Erythroblast (primary cell): ENCODE measurements around the gene SLC22A23.

Experiments used
- DNase-seq, 2 experiments: peaks; one replicate each; lab custom pipeline; 2025; lab: John Stamatoyannopoulos, UW
- GATA1 ChIP-seq: IDR thresholded peaks from 2 replicates; pipeline ENCODE4 v1.6.1; 2011; ENCODE audit warnings: low read depth, mild to moderate bottlenecking, control low read depth, low read length, moderate library complexity
- POLR2A ChIP-seq: IDR thresholded peaks from 2 replicates; pipeline ENCODE4 v1.6.1; 2011; ENCODE audit warnings: mild to moderate bottlenecking, low read length

SLC22A23 gene

GRCh38 chr6:3282476-3283236, 174.2 kb downstream of the SLC22A23 start:
- no peak for DNase-seq
- TF ChIP-seq POLR2A (no peak), GATA1 (no peak)

- DNase-seq, result no peak
- TF ChIP-seq GATA1 (no peak), POLR2A (no peak)
Measured at GRCh38 chr6:3281631-3282475, 175.0 kb downstream of the SLC22A23 start.

GRCh38 chr6:3280866-3281465, 175.9 kb downstream of the SLC22A23 start:
- no peak for DNase-seq
- TF ChIP-seq POLR2A, result no peak
- TF ChIP-seq GATA1, result no peak

DNA sequence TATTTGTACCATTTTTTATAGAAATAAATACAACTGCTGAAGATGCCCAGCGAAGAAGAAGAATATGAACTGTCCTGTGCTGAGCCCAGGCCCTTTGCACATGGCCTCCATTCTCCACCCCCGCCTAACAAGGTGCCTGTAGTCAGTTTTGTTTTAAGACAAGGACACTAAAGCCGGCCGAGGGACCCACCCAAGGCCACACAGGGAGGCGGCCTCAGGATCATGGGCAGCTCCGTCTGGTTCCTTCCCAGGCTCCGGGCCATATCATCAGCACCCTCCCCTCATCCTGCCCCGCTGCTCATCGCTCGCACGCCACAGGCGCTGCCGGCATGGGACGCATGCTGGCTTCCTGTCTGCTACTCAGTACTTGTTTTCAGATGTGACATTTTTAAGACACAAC, 176.8 kb downstream of the SLC22A23 start:
- TF ChIP-seq POLR2A (no peak), GATA1 (no peak)
- no peak for DNase-seq

- TF ChIP-seq GATA1, result no peak
- no peak for DNase-seq
Measured at GRCh38 chr6:3278691-3279090, 178.2 kb downstream of the SLC22A23 start.

DNA sequence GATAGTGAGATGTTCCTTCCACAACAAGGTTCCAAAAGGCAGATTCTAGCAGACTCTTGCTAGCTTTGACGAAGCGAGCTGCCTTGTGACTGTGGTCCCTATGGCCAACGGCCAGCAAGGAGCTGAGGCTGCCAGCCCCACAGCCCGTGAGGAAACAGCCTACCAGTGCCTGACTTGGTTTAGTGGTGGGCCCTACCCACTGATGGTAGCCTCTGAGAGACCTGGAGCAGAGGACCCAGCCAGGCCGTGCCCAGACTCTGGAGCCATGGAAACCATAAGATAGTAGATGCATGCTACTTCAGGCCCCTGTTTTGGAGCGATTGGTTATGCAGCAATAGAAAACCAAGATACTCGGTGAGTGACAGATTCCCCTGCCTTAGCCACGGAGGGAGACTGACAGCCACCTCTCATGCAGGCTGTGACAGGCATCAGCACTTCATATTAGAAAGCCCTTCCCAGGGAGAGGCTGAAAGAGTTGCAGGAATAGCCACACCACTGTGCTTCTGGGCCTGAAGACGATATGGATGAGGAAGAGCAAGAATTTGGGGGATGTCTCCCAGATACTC, 178.9 kb downstream of the SLC22A23 start:
- no peak for DNase-seq

GRCh38 chr6:3277251-3277650, 179.6 kb downstream of the SLC22A23 start:
- no peak for DNase-seq
- TF ChIP-seq POLR2A (no peak), GATA1 (no peak)

More for the DNA sequence above, 178.9 kb downstream of the SLC22A23 start:
- no peak for TF ChIP-seq POLR2A
- TF ChIP-seq GATA1, result no peak

GRCh38 chr6:3276174-3277167, 180.4 kb downstream of the SLC22A23 start:
- DNase-seq, result no peak
- TF ChIP-seq GATA1 (no peak), POLR2A (no peak)

- TF ChIP-seq POLR2A (no peak), GATA1 (no peak)
- no peak for DNase-seq
Measured at GRCh38 chr6:3273707-3274521, 182.9 kb downstream of the SLC22A23 start.

DNA sequence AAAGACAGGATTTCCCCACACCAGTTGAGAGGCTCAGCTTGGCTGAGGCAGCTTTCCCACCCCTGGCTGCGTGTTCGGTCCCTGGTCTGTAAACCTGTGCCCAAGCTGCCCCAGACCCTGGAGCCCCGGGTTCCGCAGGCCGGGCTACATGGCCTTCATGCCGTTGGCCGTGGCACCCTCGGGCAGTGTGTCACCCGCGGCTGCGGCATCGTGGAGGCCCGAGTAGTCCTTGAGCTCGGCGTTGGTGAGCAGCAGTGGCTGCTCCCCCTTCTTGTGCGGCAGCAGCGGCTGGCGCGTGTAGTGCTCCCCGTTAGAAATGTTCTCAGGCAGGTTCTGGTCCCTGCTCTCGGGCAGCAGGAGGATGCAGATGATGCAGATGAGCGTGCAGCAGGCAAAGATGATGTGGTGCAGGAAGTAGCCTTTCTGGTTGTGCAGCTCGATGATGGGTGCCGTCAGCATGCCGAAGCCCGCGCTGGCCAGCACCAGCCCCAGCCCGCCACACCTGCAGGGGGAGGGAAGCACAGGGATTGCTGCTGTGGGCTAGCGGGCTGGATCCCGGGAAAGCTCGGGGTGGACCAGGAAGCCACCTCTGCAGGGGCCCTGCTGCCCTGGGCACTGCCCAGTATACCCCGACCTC, 183.8 kb downstream of the SLC22A23 start:
- TF ChIP-seq GATA1, result no peak
- TF ChIP-seq POLR2A, result no peak
- no peak for DNase-seq

DNA sequence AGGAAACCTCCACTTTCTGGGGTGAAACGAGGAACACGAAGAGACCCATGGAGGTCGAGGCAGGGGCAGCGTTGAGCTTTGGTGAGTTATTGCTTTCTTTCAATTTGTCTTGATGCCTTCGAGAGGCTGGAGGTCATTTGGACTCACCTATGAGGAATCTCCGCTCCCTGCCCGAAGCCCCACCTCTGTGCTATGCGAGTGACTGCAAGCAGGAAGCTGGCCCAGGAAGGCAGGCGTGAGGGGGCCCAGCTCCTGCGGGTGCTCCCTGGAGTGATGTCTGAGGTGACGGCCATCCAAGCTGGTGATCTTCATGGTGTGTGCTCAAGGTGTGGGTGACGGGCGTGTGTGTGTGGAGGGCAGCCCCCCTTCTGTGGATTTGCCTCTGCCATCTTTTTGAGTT, 185.1 kb downstream of the SLC22A23 start:
- DNase-seq, result no peak

More for the DNA sequence above, 185.1 kb downstream of the SLC22A23 start:
- TF ChIP-seq GATA1 (no peak), POLR2A (no peak)
